ENCODE results near the gene XAB2.

Gene XAB2

GRCh38 chr19:7676376-7676775, 47.0 kb upstream of the XAB2 start:
- no peaks in the 10 kb centered on the region for H3F3A ChIP-seq (ENCODE audit: insufficient read depth, low read length)
- H3K9ac ChIP-seq (ENCODE audit: low read length), result no peak overlapping the region
- H3K36me3 ChIP-seq (replicated peaks; ENCODE audit: insufficient read depth, low read length), result no peaks in the 10 kb centered on the region
- peaks cover 70% of the 10 kb centered on the region for H3K27me3 ChIP-seq (replicated peaks; ENCODE audit: insufficient read depth, low read length)
- H3K4me2 ChIP-seq (ENCODE audit: low read depth, low read length), result no peak overlapping the region
- H3K4me1 ChIP-seq (ENCODE audit: low read length), result 0 out of 2 replicates have a peak, but pooled peaks cover 3% of the 10 kb centered on the region
- TF ChIP-seq CTCF (IDR thresholded peaks at IDR 0.05; ENCODE audit: low read length) (no peak), EZH2phosphoT487 (IDR thresholded peaks at IDR 0.05; ENCODE audit: low read length) (no peak), EZH2 (optimal IDR thresholded peaks at IDR 0.05; ENCODE audit: low read depth, low read length) (no peak)
- H4K20me1 ChIP-seq (ENCODE audit: insufficient read depth, low read length), result no peaks in the 10 kb centered on the region
- no peak overlapping the region for H2AFZ ChIP-seq (ENCODE audit: low read length)
- peaks cover 7% of the 10 kb centered on the region for H3K79me2 ChIP-seq (ENCODE audit: low read length)
- no peak for DNase-seq
- no peaks in the 10 kb centered on the region for H3K9me2 ChIP-seq (replicated peaks; ENCODE audit: insufficient read depth, low read length)
- H3K9me3 ChIP-seq (replicated peaks; ENCODE audit: insufficient read depth, low read length), result no peaks in the 10 kb centered on the region
- no peak overlapping the region for H3K4me3 ChIP-seq (ENCODE audit: low read length)
- H3K27ac ChIP-seq (ENCODE audit: low read length), result no peak overlapping the region

- no peak overlapping the region for H3K9ac ChIP-seq (ENCODE audit: low read length)
- H3K4me1 ChIP-seq (ENCODE audit: low read length), result no peaks in the 10 kb centered on the region
- peak overlapping the region; percentile 27; the same call in 1 of the 2 replicates for H3K4me2 ChIP-seq (ENCODE audit: low read depth, low read length)
- no peaks in the 10 kb centered on the region for H3F3A ChIP-seq (ENCODE audit: insufficient read depth, low read length)
- DNase-seq, result peak; percentile 66
- no peaks in the 10 kb centered on the region for H3K79me2 ChIP-seq (ENCODE audit: low read length)
- H3K27ac ChIP-seq (ENCODE audit: low read length), result no peak overlapping the region
- no peaks in the 10 kb centered on the region for H3K36me3 ChIP-seq (replicated peaks; ENCODE audit: insufficient read depth, low read length)
- H4K20me1 ChIP-seq (ENCODE audit: insufficient read depth, low read length), result no peaks in the 10 kb centered on the region
- peak overlapping the region; percentile 1; the same call in 1 of the 2 replicates for H2AFZ ChIP-seq (ENCODE audit: low read length)
- peaks cover 84% of the 10 kb centered on the region for H3K27me3 ChIP-seq (replicated peaks; ENCODE audit: insufficient read depth, low read length)
- no peaks in the 10 kb centered on the region for H3K9me2 ChIP-seq (replicated peaks; ENCODE audit: insufficient read depth, low read length)
- H3K9me3 ChIP-seq (replicated peaks; ENCODE audit: insufficient read depth, low read length), result no peaks in the 10 kb centered on the region
- no peak overlapping the region for H3K4me3 ChIP-seq (ENCODE audit: low read length)
- TF ChIP-seq EZH2phosphoT487 (IDR thresholded peaks at IDR 0.05; ENCODE audit: low read length) (no peak), CTCF (IDR thresholded peaks at IDR 0.05; ENCODE audit: low read length) (no peak), EZH2 (optimal IDR thresholded peaks at IDR 0.05; ENCODE audit: low read depth, low read length) (no peak)
Observed at GRCh38 chr19:7674010-7675005, 45.0 kb upstream of the XAB2 start.

DNA sequence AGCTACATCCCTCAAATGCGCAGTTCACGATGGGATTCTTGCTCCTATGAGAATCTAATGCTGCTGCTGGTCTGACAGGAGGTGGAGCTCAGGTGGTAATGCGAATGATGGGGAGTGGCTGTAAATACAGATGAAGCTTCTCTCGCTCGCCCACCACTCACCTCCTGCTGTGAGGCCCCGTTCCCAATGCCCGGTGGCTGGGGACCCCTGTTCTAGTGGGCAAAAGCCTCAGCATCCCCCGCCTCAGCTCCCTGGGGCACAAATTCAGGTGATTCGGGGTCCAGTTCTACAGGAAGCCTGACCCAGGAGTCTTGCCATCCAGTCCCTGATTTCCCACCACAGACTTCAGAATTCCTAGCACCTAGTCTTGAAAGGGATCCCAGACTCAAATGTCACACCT, 43.2 kb upstream of the XAB2 start:
- Histone ChIP-seq H3K4me2 (ENCODE audit: low read depth, low read length) (no peak overlapping the region), H3K9ac (ENCODE audit: low read length) (no peak overlapping the region), H3K36me3 (replicated peaks; ENCODE audit: insufficient read depth, low read length) (no peaks in the 10 kb centered on the region), H3K9me2 (replicated peaks; ENCODE audit: insufficient read depth, low read length) (no peaks in the 10 kb centered on the region), H4K20me1 (ENCODE audit: insufficient read depth, low read length) (no peaks in the 10 kb centered on the region), H3K27ac (ENCODE audit: low read length) (no peak overlapping the region), H3F3A (ENCODE audit: insufficient read depth, low read length) (no peaks in the 10 kb centered on the region), H3K27me3 (replicated peaks; ENCODE audit: insufficient read depth, low read length) (peaks cover 83% of the 10 kb centered on the region), H2AFZ (ENCODE audit: low read length) (no peak overlapping the region), H3K4me3 (ENCODE audit: low read length) (no peak overlapping the region), H3K9me3 (replicated peaks; ENCODE audit: insufficient read depth, low read length) (no peaks in the 10 kb centered on the region), H3K4me1 (ENCODE audit: low read length) (no peaks in the 10 kb centered on the region), H3K79me2 (ENCODE audit: low read length) (no peaks in the 10 kb centered on the region)
- DNase-seq, result no peak
- TF ChIP-seq EZH2phosphoT487 (IDR thresholded peaks at IDR 0.05; ENCODE audit: low read length), result no peak
- no peak for TF ChIP-seq CTCF (IDR thresholded peaks at IDR 0.05; ENCODE audit: low read length)
- TF ChIP-seq EZH2 (optimal IDR thresholded peaks at IDR 0.05; ENCODE audit: low read depth, low read length), result no peak
